Chondrocyte (in vitro differentiated cells): ENCODE data around the gene LSM14A. TPM values are rescaled to one million over a fixed set of nuclear protein-coding genes. Genes with fewer than 3 reads are reported as not detected.
"Not testable (repeated sequence)": the region's sequence is repeated elsewhere in the genome, so short reads cannot be mapped to it uniquely, and the experiment has no call there.

ENCODE experiments used
- DNase-seq: peaks from one replicate; pipeline ENCODE4 v3.0.0; 2021; ENCODE audit warnings: mixed read lengths, low spot score
- H3K27ac Mint-ChIP-seq: one replicate; pipeline ENCODE4 v1.8.0; 2021; ENCODE audit warnings: mild to moderate bottlenecking, moderate library complexity, mixed read lengths; ENCODE audit not compliant: unreplicated experiment
- H3K27me3 Mint-ChIP-seq: 2 replicates; pipeline ENCODE4 v1.8.0; 2021; ENCODE audit warnings: low read depth, mixed read lengths
- H3K36me3 Mint-ChIP-seq: 2 replicates; pipeline ENCODE4 v1.8.0; 2021; ENCODE audit warnings: low read depth, mixed read lengths
- H3K4me1 Mint-ChIP-seq: 2 replicates; pipeline ENCODE4 v1.8.0; 2021; ENCODE audit warnings: low read depth, mild to moderate bottlenecking, mixed read lengths
- H3K4me3 Mint-ChIP-seq: one replicate; pipeline ENCODE4 v1.8.0; 2021; ENCODE audit warnings: mild to moderate bottlenecking, moderate library complexity, mixed read lengths; ENCODE audit not compliant: unreplicated experiment
- H3K9me3 Mint-ChIP-seq: 2 replicates; pipeline ENCODE4 v1.8.0; 2021; ENCODE audit warnings: low read depth, mixed read lengths
- CTCF ChIP-seq: fragments of 200-600 bp; sonication (generic); IDR thresholded peaks from 2 replicates; pipeline ENCODE4 v1.5.0; 2021; ENCODE audit warnings: antibody characterized with exemption, mild to moderate bottlenecking, moderate library complexity
- total RNA-seq: library from RNA; stranded (reverse); gene quantifications from 3 replicates; pipeline ENCODE4 v1.2.1, GENCODE V29; 2021

The LSM14A gene
- total RNA-seq, 1 donor from 2014 or later = 89.4 TPM

- Mint-ChIP-seq H3K4me1 (peaks cover 33% of the 10 kb centered on the region), H3K36me3 (peaks cover 8% of the 10 kb centered on the region), H3K27ac (no peak overlapping the region), H3K27me3 (no peaks in the 10 kb centered on the region), H3K9me3 (no peaks in the 10 kb centered on the region), H3K4me3 (no peak overlapping the region)
- DNase-seq = no peak
- TF ChIP-seq CTCF = no peak
These were observed 21.1 kb downstream of the LSM14A start for GRCh38 chr19:34193439-34193838.

- Mint-ChIP-seq H3K27ac (no peak overlapping the region), H3K4me3 (no peak overlapping the region), H3K36me3 (peaks cover 8% of the 10 kb centered on the region), H3K27me3 (no peaks in the 10 kb centered on the region), H3K9me3 (no peaks in the 10 kb centered on the region), H3K4me1 (peaks cover 30% of the 10 kb centered on the region)
- DNase-seq = no peak
- TF ChIP-seq CTCF = no peak
These were observed 21.6 kb downstream of the LSM14A start for GRCh38 chr19:34193876-34194275.

GRCh38 chr19:34201133-34201532 lies 28.8 kb downstream of the LSM14A start:
- Mint-ChIP-seq H3K9me3 (no peaks in the 10 kb centered on the region), H3K27ac (no peak overlapping the region), H3K4me3 (no peak overlapping the region), H3K36me3 (peaks cover 24% of the 10 kb centered on the region), H3K4me1 (peaks cover 10% of the 10 kb centered on the region), H3K27me3 (no peaks in the 10 kb centered on the region)
- DNase-seq = no peak
- TF ChIP-seq CTCF = no peak

GRCh38 chr19:34205324-34205723 lies 33.0 kb downstream of the LSM14A start:
- H3K9me3 Mint-ChIP-seq, DNase-seq, H3K27me3 Mint-ChIP-seq, H3K4me3 Mint-ChIP-seq, H3K27ac Mint-ChIP-seq: not testable (repeated sequence)
- H3K4me1 Mint-ChIP-seq = peaks cover 12% of the 10 kb centered on the region
- H3K36me3 Mint-ChIP-seq = peaks cover 23% of the 10 kb centered on the region

- H3K9me3 Mint-ChIP-seq = no peaks in the 10 kb centered on the region
- no peak overlapping the region for H3K27ac Mint-ChIP-seq
- peaks cover 7% of the 10 kb centered on the region for H3K4me1 Mint-ChIP-seq
- H3K4me3 Mint-ChIP-seq = no peak overlapping the region
- H3K27me3 Mint-ChIP-seq = no peaks in the 10 kb centered on the region
- peaks cover 16% of the 10 kb centered on the region for H3K36me3 Mint-ChIP-seq
- no peak for DNase-seq
- TF ChIP-seq CTCF = no peak
These were observed 36.1 kb downstream of the LSM14A start for GRCh38 chr19:34208291-34208884.

GRCh38 chr19:34209726-34210125 lies 37.4 kb downstream of the LSM14A start:
- H3K27ac Mint-ChIP-seq = no peak overlapping the region
- no peak overlapping the region for H3K4me3 Mint-ChIP-seq

More at GRCh38 chr19:34209726-34210125, 37.4 kb downstream of the LSM14A start:
- DNase-seq = no peak
- no peak for TF ChIP-seq CTCF
- no peaks in the 10 kb centered on the region for H3K27me3 Mint-ChIP-seq
- peaks cover 2% of the 10 kb centered on the region for H3K4me1 Mint-ChIP-seq
- H3K36me3 Mint-ChIP-seq = peaks cover 15% of the 10 kb centered on the region
- no peaks in the 10 kb centered on the region for H3K9me3 Mint-ChIP-seq
